ENCODE results near the gene ZNF662.

DNA sequence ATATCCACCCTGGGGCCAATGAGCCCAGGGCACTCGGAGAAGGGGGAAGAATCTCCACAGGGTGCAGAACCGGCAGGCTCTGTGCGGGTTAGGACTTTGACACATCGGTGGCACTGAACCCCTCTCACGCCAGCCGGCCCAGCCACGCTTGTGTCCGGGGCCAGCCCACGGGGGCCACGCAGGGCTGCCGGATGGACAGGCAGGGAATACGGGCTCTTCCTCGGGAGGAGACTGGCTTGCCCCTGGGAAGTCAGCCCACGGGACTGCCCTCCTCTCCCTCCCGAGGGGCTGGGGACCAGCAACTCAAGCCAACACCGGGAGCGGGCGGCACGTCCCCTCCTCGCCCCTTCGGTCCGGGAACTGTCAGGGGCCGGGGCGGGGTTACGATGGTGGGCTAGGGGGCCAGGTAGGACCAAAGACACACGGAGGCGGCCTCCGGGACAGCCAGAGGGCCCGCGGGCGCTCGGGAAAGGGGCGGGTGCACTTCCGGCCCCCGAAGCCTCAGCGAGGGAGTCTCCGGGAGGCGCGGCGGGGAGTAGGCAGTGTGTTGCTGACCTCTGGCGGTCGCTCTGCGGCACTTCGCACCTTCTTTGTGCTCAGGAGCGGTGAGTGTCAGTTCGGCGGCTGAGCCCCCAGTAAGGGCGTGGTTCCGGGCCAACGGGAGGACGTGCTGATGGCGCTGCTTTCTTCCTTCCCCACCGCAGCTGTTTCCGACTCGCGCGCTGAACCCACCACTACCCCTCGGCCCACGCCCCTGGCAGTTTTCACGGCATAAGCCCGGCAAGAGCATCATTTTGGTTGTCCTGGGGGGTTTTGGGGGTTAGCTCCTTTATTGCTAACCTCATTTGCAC, 25.1 kb upstream of the ZNF662 start:
- TF ChIP-seq POLR2A (IDR thresholded peaks at IDR 0.05) (no peak), EP300 (IDR thresholded peaks at IDR 0.05) (no peak), POLR2AphosphoS5 (IDR thresholded peaks at IDR 0.05) (peak in 2 of 3 donors; percentile 11 to 78)
- TF ChIP-seq, protein P1, sequence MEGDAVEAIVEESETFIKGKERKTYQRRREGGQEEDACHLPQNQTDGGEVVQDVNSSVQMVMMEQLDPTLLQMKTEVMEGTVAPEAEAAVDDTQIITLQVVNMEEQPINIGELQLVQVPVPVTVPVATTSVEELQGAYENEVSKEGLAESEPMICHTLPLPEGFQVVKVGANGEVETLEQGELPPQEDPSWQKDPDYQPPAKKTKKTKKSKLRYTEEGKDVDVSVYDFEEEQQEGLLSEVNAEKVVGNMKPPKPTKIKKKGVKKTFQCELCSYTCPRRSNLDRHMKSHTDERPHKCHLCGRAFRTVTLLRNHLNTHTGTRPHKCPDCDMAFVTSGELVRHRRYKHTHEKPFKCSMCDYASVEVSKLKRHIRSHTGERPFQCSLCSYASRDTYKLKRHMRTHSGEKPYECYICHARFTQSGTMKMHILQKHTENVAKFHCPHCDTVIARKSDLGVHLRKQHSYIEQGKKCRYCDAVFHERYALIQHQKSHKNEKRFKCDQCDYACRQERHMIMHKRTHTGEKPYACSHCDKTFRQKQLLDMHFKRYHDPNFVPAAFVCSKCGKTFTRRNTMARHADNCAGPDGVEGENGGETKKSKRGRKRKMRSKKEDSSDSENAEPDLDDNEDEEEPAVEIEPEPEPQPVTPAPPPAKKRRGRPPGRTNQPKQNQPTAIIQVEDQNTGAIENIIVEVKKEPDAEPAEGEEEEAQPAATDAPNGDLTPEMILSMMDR (IDR thresholded peaks at IDR 0.05) = peak in 5 of 7 experiments; percentile 83 to 93 (median 88)

Data from stomach (tissue), 4 donors.